WTC11 (cell line): ENCODE measurements around the gene BABAM2.

Experiments used
- CTCF ChIP-seq: fragments of 200-600 bp; IDR thresholded peaks from 2 replicates; pipeline ENCODE4 v1.8.0; 2022; ENCODE audit warnings: antibody characterized with exemption
- USF1 ChIP-seq: sonication (generic); formaldehyde crosslinking; IDR thresholded peaks from 2 replicates; pipeline ENCODE4 v1.8.0; 2022; ENCODE audit warnings: mild to moderate bottlenecking, missing genetic modification reagents

GRCh38 chr2:28314968-28315367 lies 424.4 kb downstream of the BABAM2 start:
- TF ChIP-seq CTCF (no peak), USF1 (CRISPR knock-in tag) (no peak)
